LHCN-M2 (cell line): Measurements from ENCODE around the gene KRTAP15-1. TPM values are rescaled to one million over a fixed set of nuclear protein-coding genes. Genes with fewer than 3 reads are reported as not detected.

Experiments
- DNase-seq: peaks from one replicate; pipeline ENCODE4 v3.0.0-alpha.2; 2012; ENCODE audit warnings: low read depth
- polyA plus RNA-seq: library from polyadenylated mRNA; unstranded; fragments of >200 nt; gene quantifications from one replicate; pipeline ENCODE4 v1.2.1, GENCODE V29; 2012; ENCODE audit warnings: missing spikeins
- total RNA-seq: library from RNA; depleted of rRNA; stranded (reverse); fragments of >200 nt; gene quantifications from 2 replicates; pipeline ENCODE4 v1.2.3, GENCODE V29; 2014; rRNA removed

KRTAP15-1 gene, protein sequence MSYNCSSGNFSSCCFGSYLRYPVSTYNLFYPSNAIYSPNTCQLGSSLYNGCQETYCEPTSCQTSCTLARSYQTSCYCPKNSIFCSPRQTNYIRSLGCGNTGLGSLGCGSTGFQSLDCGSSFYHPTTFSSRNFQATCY
- total RNA-seq: not detected in 2 replicates
- polyA plus RNA-seq: not detected

DNA sequence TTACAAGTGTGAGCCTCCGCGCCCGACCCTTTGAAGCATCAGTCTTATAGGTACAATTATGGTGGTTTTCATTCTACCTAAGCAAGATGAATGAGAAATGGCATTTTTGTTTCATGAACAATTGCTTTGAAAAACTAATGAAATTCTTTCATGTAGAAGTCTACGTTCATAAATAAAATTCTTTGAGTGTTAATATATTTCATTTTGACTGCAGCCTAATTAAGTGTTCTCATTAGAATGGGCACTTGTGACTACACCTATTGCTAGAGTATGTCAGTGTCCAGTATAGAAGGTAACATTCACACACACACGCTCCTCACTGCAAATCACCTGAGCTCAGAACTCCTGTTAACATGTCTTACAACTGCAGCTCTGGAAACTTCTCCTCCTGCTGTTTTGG, at the start of gene KRTAP15-1:
Gene KRTAP15-1, plus strand, starts transcription at position 301 of the 400 bp plus-strand sequence. Its CDS starts 53 bp downstream, at position 354.
- DNase-seq: no peak

- DNase-seq: no peak
Measured at GRCh38 chr21:30391492-30392025, 48.5 kb upstream of the KRTAP15-1 start.

- DNase-seq: no peak
Measured at GRCh38 chr21:30395731-30396130, 44.3 kb upstream of the KRTAP15-1 start, which contains the start of gene KRTAP13-1. KRTAP13-1 (plus strand) TSS chr21:30396031; CDS start chr21:30396087, 56 bp downstream.

DNA sequence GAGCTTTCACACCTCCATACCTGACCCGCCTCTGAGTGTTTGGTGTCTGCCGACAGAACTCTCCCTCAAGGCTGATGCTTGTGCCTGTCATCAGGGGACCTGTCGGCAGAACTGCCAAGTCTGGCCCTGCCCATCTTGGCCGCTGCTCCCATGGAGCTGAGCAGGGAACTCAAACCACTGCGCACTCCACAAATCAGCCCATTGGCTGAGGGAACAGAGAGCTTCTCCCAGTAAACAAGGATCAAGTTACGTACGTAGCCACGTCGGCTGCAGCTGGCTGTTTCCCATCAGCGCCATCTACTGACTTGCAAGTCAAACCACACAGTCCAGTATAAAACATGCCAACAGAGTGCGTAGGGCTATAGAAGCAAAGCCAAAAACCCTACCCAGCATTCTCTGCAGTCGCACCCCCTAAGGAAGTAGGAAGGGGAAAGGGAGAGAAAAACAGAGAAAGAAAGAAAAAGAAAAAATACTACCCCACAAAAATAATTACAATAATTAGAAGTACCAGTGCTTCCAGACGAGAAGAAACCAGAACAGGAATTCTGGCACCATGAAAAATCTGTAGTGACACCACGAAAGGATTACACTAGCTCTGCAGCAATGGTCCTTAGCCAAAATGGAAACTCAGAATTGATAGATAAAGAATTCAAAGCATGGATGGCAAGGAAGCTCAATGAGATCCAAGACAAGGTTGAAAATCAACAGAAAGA, 31.1 kb upstream of the KRTAP15-1 start:
- DNase-seq: no peak

- DNase-seq: no peak
Measured at GRCh38 chr21:30415993-30416392, 24.1 kb upstream of the KRTAP15-1 start.

- no peak for DNase-seq
Measured at GRCh38 chr21:30425826-30426225, 14.2 kb upstream of the KRTAP15-1 start, which contains the start of gene KRTAP13-3. KRTAP13-3 (minus strand) TSS chr21:30425926; CDS start chr21:30425912, 14 bp downstream.

DNA sequence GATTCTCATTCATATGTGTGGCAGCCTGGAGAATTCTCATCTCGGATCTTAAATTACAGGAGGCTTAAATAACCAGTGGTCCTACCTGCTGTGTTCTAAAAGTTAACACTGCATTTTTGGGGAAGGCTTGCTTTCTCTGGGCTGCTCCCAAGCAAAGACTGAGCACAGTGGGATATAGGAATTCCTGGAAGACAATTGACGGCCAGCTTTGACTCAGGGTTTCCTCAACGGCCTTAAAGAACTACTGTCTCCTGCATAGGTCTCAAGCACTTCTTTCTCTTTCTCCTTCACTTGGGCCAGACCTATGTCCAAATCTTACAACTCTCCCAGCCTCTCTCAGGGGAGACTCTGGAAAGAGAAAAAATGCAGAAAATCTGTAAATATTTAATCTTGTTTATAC, 13.3 kb upstream of the KRTAP15-1 start:
- no peak for DNase-seq

GRCh38 chr21:30430170-30430655, 9.9 kb upstream of the KRTAP15-1 start, which contains the start of gene KRTAP13-4:
KRTAP13-4 (plus strand) TSS chr21:30430220; CDS start chr21:30430276, 56 bp downstream.
- DNase-seq: no peak

DNA sequence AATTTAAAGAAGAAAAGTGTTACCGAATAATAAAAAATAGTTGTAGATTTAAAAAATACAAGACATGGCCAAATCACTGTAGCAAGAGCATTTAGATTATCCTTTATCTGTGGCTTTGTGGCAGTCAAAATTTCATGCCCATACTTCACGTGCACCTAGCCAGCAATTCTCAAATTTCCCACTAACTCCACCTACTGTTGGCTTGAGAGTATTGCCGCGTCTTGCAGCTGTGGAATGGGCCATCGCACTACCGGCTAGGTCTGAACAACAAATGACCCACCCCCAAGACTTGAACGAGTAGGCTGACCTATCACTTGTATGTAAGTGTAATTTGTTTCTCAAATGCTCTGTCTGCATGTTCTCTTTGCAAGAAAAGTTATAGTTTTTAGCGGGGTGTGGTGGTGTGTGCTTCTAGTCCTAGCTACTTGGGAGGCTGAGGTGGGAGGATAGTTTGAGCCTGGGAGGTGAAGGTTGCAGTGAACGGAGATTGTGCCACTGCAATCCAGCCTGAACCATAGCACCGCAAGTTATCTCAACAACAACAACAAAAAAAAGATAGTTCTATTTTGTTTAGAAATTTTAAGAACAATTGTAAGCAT, 5.9 kb upstream of the KRTAP15-1 start:
- no peak for DNase-seq

DNA sequence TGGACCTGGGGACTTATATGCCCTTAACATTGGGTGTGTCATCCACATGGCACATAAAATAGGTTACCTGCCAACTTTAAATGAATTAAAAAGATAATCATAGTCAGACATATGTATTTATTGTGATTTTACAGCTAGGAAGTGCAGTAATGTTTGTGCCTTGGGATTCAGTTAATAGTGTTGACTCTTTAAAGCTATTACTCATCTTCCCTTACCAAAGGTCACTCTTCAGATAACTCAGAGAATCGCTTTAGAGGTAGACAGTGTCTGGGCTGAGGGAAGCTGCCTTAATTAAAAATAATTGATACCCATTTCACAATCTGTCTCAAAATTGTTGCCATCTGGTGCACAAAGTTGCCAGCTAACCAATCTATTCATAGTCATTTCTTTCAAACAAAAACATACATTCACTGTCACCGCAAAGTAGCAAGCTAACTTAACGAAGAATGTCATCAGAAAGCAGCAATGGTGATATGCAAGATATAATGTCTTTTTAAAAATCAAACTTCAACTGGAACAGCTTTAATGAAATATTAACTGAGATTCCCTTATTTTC, 3.0 kb upstream of the KRTAP15-1 start:
- DNase-seq: no peak

- no peak for DNase-seq
Measured at GRCh38 chr21:30443226-30443625, 3.2 kb downstream of the KRTAP15-1 start.

DNA sequence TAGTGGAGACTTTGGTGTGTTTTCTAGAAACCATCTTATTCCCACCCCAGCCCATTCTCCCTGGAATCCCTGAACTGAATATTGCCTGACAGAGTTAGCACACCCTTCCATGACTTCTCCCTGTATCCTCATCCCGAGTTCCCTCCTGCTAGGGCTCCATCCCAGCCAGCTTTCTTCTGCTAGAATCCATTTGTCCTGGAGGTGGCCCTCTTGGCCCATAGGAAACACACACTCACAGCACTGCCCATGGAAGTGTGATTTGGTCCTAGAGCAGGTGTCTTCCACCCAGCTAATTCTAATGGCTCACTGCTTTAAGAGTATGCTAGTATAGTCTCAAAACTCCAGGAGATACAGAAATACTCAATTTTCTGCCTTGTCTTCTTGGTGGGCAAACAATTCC, 4.1 kb downstream of the KRTAP15-1 start:
- DNase-seq: no peak

DNA sequence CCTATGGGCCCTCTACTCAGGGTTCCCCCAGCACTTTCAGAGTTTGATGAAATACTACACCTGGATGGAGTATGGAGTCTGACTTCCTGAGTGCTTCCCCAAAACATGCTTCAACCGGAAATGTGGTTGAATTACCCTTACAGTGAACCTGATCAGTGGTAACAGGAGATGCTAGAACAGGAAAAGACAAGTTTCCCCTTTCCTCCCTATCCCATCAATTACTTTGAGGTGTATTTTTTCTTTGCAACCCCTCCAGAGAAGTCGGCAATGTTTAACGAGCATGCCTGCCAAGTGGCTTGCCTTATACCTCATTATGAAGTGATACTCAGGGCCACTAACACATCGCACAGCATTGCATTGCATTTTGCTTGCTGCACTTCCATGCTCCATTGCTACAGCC, 7.0 kb downstream of the KRTAP15-1 start:
- DNase-seq: no peak

- DNase-seq: no peak
Measured at GRCh38 chr21:30448514-30448913, 8.4 kb downstream of the KRTAP15-1 start.

DNA sequence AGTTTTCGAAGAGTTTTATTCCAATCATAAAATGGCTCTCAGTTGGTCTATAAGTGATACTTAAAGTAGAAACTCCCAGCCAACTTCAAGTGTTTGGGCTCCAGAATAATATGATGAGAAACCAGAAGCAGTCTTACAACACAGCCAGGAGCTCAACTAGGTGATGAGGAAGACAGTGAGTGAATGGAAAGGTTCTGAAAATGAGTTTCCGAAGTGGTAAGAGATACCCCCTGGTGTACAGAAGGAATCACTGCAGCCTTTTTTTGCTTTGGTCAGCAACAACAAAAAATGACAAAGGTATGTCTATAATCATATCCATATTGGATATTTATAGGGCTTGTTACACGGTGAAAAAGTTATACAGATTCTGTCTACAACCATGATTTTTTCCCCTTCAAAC, 23.6 kb downstream of the KRTAP15-1 start:
- DNase-seq: no peak

GRCh38 chr21:30468900-30469714, 29.0 kb downstream of the KRTAP15-1 start:
- DNase-seq: no peak

DNA sequence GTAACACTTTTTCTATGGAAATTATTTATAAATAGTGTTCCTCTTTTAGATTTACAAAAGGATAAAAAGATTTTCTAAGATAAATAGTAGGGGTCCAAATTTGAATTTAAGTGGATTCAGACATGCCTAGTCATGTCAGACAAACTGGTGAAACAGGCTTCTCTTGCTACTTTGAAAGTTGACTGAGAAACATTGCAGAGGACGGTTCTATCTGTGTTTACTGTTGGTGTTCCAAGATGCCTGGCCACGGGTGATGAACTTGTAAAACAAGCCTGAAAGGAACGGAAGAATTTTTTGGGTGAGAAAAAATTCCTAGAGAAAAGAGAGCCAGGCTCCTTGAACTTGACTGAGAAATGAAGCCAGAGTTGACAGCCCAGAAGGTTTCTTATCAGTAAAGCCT, 37.9 kb downstream of the KRTAP15-1 start:
- DNase-seq: no peak

DNA sequence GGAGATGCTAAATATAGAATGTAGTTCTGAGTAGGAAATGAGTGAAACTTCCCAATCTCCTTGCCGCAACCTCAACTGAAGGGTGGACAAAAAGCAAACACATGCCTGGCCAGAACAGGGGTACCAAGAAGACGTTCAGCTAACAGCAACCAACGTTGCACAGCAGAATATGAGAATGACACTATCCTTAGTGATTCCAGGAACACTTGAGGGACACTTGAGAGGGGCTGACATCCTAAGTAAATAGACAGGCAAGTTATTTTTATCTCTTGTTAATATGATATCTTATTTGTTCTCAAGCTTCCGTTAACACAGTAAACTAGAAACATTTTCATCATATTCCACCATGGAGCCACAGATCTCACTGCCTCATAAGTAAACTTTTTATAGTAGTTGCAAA, 39.2 kb downstream of the KRTAP15-1 start:
- no peak for DNase-seq

DNA sequence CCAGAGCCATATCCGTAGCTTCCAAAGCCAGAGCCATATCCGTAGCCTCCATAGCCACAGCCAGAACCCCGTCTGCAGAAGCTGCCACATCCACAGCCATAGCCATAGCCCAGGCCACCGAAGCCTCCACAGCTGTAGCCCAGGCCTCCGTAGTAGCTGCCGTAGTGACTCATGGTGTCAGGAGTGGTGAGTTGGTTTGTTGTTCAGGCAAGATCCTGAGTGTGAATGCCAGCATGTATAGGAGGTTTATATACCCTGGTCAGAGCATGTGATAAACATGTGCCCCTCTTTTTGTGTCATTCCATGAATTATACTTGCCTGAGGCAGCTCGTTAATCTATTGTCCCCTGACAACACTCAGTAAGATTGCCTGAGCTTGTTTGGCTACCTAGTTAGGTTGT, 40.1 kb downstream of the KRTAP15-1 start, which contains the start of gene KRTAP19-1:
Gene KRTAP19-1, minus strand, starts transcription at position 223 of the 400 bp plus-strand sequence. Its CDS starts 50 bp downstream, at position 173.
- DNase-seq: no peak

DNA sequence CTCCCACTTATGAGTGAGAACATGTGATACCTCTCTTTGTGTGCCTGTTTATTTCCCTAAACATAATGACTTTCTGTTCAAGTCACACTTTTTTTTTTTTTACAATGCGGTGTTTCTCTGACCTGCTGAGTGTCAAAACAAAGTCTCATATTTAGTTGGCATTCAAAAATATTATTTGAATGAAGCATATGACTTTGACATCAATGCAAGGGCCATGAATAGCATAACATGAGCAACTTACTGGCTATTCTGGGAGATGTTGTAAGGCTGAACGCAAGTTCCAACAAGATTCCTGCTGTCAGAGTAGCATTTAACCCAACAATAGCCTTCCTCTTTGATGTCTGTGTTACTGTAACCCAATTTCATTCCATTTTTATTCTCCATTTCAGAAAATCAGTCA, 42.1 kb downstream of the KRTAP15-1 start:
- no peak for DNase-seq

DNA sequence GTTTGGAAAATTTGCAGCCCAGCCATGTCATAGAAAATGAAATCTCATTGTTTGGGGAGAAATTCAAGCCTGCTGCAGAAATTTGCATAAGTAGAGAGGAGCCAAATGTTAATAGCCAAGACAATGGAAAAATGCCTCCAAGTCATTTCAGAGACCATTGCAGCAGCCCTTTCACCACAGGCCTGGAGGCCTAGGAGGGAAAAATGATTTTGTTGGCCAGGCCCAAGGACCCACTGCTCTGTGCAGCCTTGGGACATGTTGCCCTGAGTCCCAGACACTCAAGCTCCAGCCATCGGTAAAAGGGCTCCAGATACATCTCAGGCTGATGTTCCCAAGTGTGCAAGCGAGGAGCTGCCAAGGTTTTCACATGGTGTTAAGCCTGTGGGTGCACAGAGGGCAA, 46.1 kb downstream of the KRTAP15-1 start:
- DNase-seq: no peak
